Ecto neural progenitor cell (in vitro differentiated cells): ENCODE measurements around the gene KCNC4.

Source experiments
- DNase-seq: peaks from one replicate; pipeline ENCODE4 v3.0.0-alpha.2; 2018; ENCODE audit warnings: low spot score

Gene KCNC4

DNA sequence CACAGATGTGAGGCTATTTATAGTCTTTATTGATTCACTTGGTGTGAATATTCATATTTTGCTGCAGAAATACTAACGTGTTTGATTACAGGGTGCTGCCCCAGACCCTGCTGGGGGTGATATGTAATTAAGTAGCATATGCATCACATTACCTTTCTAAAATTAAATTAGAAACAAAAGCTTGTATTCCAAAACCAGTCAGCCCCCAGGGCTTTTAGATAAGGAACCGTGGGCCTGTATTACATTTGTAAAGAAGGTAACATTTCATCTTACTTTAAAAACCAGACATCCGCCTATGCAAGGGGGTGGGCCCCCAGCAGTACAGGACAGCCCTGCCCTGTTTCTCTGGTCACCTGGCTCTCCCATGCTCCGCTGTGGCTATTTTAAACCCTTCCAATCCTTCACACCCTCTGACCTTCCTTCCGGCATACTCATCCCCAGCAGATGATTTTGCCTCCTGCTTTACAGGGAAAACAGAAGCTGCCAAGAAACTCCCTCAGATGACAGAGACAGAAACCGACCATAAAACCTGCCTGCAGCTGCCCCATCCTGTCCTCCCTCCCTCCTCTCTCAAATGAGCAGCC, 22.0 kb upstream of the KCNC4 start:
- DNase-seq: no peak

DNA sequence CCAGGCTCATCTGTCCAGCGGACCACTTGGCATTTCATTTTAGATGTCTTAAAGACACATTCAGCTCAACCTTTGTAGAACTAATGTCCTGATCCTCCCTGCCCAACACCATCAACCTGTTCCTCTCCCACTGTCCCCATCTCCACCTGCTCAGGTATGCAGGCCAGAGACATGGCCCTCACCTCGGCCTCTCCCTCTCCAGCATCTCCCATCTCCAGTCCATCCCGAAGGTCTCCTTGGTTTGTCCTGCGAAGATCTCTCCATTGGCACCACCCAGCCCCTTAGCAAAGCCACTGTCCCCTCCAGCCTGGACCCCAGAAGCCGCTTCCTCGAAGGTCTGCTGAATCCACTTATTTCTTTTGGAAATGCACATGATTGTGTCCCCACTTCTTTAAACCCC, 20.9 kb upstream of the KCNC4 start:
- no peak for DNase-seq

DNA sequence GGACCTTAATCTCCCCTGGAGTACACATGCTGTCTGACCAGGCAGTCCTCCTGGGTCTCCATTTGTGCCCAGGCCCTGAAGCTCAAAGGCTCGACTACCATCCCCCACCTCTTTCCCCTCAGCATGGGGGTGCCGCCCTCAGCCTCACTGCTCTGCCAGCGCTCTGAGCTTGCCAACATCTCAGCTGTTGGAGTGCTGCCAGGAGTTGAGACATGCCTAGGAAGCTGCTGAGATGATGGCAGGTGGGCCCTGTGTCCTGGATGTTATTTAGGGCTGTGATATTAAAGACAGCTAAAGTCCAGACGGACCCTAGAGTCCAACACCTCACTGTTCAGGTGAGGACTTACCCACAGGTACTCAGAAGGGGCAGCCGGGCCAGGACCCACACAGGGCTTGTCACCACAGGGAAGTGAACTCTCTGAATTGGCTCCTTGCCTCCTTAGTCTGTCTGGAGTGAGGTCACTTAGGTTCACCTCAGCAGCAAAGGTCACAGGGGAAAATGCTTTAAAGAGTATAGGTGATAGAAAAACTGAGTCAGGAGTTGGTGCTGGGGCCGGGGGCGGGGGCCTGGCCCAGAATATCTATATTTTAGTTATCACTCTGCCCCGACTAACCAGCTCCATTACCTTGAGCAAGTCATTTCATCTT, 19.7 kb upstream of the KCNC4 start:
- DNase-seq: no peak

DNA sequence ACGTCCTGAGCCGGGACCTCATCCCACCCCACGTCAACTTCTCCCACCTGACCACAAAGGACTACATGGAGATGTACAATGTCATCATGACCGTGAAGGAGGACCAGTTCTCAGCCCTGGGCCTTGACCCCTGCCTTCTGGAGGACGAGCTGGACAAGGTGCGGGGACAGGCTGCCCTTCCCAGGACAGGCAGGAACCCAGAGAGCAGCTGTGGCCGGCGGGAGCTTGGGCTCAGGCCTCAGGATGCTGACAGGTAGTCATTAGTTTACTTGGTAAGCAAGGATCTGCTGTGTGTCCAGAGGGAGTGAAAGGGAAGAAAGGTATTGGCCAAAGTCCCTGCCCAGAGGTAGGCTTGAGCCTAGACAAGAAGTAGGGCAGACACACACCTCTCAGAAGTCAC, 17.6 kb upstream of the KCNC4 start:
- no peak for DNase-seq

DNA sequence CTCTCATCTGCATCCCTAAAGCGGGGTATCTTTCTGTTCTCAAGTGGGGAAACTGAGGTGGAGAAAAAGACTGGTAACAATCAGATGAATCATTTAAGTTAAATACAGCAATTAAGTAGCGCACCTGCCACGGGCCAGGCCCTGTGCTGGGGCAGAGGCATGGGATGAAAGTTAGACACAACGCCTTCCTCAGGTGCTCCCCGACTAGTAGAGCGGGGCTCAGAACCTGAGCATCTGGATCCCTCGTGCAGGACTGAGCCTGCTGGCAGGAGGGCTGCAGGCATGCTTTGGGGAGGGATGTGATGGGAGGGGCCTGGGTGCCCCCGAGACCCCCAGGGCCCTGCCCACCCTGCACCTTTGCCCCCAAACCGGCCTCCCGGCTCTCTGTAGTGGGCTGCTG, 14.9 kb upstream of the KCNC4 start:
- DNase-seq: no peak

DNA sequence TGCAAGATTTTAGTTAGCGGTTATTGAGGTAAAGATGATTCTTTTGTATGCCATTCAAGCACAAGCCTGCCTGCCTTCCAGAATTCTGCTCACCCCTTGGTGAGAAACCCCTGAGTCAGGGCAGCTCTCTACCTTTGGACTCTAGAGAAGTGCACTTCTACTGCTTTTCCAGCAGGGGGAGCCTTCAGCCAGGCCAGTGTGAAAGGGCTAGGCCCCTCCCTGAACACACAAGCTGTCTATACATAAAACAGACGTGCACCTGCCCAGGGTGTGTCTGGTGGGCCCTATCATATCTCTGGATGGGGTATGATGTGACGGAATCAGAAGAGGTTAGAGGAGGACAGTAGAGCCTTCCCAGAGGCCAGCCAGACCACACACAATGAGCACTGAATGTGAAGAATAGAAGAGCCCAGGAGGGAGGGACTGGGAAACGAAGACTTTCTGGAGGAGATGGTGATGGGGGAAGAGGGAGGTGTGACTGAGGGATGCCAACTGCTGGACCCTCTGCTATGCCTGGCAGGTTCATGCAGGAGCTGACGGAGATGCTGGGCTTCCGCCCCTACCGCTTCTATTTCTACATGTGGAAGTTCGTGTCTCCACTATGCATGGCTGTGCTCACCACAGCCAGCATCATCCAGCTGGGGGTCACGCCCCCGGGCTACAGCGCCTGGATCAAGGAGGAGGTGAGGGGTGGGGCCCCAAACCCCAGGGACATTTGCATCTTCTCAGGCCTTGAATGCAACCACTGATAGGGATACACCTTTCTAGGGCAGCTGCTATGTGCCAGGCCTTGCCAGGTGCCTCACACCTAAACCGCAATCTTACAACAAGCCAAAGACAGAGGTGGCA, 13.0 kb upstream of the KCNC4 start:
- peak; percentile 64 for DNase-seq

DNA sequence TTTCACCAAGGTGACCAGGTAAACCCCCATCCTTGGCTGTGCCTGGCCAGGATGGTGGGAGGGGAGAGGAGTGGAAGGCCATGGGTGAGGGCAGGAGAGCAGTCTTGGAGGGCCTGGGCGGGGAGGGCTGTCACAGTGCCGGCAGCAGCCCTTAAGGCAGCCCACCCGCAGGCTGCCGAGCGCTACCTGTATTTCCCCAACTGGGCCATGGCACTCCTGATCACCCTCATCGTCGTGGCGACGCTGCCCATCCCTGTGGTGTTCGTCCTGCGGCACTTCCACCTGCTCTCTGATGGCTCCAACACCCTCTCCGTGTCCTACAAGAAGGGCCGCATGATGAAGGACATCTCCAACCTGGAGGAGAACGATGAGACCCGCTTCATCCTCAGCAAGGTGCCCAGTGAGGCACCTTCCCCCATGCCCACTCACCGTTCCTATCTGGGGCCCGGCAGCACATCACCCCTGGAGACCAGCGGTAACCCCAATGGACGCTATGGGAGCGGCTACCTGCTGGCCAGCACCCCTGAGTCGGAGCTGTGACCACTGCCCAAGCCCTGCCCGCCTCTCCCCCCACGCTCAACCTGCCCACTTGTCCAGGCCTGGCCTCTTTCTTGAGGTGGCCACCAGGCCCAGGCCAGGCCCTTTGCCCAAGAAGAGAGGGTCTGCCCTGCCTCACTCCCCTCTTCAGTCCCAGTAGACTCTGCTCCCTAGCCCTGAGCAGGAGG, 12.0 kb upstream of the KCNC4 start:
- DNase-seq: no peak

DNA sequence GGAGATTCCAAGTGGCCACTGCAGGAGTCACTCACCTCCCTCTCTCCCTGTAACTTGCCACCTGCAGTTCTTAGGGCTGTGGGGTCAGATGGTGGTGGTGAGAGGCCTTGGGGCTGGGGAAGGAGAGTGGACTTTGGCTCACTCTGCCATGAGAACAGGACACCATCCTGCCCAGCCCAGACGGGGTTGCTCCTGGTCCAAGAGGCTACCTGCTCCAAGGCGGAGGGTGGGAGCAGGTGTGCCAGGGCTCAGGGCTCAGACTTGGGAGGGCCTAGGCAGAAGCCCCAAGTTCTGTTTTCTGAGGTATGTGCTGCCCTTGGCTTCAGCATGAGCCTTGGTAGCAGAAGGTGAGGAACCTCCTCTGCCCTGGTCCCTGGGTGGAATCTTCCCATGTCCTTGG, 11.4 kb upstream of the KCNC4 start:
- DNase-seq: no peak

DNA sequence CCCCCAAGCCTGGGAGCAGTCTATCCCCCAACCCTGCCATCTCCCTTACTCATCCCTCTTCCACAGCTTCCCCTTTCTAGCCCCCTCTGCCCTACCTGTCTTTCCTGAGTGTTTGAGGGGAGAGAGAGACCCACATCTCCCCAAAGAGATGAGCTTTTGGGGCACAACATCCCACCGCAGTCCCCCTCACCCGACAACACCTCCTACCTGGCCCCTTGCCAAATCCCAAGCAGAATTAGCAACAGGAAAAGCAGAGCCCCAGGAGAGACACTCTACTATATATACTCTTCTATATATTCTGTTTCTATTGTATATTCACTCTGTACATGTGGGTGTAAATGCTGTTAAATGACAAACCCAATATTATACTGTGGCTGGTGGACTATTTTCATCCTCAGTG, 9.9 kb upstream of the KCNC4 start:
- no peak for DNase-seq

DNA sequence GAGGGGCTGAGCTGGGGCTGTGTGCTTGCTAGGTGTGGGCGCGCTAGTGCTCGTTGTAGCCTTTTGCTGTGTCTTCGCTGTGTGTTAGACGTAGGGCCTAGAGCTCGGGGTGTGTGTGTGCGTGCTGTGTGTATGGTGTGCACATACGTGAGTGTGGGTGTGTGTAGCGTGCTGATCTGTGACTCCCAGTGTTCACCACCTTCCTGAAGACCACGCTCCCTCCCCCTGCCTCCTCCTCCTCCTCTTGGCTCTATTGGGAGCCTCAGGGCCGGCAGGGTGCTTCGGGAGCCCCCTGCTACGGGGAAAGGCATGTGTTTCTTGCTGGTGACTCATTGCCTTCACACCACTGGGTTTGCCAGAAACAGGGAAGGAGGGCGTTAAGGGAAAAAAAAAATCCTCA, 9.4 kb upstream of the KCNC4 start:
- no peak for DNase-seq

DNA sequence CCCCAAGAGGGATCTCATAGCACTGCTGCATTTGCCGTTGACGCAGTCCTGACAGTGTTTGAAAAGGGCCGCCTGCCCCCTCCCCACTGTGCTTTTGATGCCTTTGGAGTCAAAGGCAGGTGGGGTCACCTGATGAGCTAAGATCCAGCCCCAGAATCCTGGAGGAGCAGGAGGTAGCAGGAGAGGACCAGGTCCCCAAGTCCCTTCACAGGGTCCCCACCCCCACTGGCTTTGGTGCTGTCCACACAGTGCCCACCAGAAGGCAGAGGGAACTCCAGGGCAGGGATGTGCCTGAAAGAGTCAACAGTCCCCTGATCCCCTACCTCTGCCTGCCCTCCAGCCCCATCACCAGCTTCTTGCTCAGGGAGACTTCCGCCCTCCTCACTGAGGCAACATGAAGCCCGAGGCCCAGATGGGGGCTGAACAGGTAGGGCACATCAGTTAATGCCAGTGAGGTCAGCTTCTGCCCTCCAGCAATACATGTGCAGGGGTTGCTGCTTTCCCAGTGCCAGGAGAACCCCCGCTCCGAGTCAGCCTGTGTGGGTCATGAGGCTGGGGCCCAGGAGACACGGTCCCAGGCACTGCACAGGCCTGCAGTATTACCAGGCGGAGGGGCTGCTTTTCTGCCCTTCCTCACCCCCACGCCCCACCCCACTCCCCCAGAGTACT, 8.8 kb upstream of the KCNC4 start:
- DNase-seq: no peak

DNA sequence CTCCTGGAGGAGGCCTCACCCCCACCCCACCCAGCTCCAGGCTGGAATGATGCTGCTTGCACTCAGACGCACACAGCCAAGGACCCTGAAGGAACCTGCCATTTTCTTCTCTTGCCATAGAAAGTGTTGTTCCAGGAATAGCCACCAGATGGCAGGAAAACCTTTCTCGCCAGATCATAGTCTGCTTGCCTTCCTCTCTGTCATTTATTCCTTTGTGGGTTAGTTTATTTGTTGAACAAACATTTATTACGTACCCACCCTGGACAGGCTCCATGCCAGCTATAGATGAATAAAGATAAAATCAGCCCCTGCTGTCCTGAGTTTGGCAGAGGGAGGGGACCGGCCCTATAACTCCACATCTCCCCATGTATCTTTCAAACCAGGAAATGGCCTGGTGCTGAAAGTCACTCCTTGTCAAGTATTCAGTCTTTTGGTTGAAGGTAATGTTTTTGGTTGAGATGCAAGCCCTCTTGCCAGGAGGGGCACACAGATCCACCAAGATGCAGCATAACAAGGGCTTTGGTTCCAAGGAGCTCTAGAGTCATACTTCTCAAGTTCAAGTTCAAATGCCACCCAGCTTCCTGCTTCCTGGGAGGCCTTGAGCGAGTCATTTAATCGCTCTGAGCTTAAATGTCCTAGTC, 7.0 kb upstream of the KCNC4 start:
- peak; percentile 71 for DNase-seq

DNA sequence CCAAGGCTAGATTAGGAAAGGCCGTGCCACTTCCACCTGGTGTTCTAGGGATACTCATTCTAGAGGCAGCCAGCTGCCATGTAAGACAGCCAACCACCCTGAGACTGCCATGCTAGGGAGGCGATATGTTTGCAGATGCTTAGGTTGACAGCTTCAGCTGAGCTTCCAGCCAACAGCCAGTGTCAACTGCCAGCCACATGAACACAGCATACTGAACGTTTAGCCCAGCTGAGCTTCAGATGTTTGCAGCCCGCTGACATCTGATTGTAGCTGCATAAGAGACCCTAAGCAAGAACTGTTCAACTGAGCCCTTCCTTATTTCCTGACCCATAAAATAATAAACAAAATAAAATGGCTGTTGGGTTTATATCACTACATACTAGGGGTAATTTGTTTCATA, 5.0 kb upstream of the KCNC4 start:
- DNase-seq: no peak

DNA sequence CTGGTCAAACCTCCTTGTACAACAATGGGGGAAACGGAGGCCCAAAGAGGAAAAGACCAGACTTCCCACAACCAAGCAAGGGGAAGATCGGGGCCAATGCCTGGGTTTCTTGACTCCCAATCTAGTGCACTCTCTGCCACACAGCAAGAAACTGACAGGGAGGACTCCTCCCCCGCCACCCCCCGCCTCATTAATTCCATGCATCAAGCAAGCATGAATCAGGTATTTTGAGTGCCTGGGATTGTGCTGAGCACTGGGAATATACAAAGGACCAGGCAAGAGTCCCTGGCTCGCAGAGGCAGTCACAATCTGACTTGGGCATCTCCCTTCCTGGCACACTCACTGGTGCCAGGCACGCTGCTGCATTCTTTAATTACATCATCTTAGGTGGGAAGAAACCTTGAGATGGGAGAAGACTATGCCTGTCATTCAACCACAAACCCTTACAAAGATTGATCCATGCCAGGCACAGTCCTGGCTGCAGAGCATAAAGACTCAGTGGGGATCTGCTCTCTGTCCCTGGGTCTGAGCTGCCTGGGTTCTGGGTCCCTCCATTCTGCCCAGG, 4.4 kb upstream of the KCNC4 start:
- no peak for DNase-seq

DNA sequence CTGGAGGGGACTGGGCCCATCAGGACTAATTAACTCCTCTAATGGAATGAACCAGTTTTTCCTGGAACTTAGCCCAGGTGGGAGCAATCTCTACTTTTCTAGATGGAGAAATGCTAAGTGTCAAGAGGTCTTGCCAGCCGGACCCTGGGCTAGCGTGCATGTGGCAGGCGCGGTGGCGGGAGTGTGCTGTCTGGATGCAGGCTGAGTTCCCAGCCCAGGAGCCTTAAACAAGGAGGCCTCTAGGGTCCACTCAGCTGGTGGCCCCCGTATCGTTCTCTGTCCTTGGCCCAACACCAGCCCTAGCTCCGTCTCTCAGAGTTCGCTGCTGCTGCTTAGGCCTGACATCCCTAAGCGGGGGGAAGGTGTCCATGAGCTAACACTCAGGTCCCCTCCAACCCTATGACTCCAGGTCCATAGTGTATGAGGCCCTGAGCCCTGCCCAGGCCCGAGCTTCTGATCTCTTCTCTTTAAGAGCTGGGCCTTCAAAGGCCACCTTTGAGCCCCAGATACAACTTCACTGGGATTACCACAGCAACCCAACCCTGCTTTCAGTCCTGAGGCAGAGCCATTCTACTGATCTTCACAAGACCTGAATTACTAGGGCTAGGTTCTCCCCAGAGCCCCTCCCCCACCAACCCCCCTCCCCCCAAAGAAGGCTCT, 3.7 kb upstream of the KCNC4 start:
- no peak for DNase-seq

DNA sequence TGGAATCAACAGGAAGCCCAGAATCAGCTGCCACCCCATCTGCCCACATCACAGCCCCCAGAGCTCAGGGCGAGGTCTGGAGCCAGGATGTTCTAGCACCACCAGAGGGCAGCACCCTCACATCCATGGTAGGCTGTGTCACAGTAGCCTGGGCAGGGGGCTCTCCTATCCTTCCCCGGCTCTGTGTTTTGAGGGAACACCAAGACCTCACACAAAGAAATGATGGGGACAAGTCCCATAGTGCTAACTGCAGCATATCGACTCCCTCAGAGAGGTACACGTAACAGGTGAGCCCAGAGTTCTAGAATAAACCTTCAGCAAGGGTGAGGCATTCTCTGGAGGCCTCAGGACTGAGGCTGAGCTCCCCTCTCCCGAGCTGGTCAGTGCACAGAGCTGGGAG, 2.3 kb upstream of the KCNC4 start:
- peak; percentile 86 for DNase-seq

DNA sequence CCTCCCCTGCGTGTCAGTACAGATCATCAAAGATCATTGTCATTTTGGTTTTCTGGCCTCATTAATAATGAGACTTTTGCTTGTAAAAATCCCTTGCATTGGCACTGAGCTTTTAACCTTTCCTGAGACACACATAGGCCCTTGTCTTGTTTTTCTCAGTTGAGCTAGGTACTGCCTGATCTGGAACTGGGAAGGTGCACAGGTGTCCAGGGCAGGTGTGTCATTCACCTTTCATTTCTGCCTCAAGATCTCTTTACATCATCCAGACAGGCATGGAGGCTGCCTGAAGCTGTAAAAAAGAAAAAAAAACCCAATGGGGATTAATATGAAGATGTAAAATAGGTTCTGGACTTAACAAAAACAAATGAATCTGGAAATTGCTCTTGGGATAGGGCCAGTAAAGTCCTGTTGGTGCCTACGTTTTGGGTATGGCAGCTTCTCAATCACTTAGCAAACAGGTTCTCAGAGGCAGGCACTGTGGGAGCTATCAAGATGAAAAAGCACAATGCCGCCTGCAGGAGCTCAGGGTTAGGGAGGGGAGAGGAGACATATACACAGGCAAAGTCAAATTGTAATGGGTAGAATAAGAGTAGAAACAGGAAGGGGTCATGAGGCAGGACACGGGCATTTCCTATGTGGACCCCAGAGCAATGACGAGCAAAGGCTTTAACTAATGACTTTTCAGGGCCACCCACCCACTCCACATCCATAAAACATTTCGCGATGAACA, 1.0 kb upstream of the KCNC4 start:
- DNase-seq: no peak

DNA sequence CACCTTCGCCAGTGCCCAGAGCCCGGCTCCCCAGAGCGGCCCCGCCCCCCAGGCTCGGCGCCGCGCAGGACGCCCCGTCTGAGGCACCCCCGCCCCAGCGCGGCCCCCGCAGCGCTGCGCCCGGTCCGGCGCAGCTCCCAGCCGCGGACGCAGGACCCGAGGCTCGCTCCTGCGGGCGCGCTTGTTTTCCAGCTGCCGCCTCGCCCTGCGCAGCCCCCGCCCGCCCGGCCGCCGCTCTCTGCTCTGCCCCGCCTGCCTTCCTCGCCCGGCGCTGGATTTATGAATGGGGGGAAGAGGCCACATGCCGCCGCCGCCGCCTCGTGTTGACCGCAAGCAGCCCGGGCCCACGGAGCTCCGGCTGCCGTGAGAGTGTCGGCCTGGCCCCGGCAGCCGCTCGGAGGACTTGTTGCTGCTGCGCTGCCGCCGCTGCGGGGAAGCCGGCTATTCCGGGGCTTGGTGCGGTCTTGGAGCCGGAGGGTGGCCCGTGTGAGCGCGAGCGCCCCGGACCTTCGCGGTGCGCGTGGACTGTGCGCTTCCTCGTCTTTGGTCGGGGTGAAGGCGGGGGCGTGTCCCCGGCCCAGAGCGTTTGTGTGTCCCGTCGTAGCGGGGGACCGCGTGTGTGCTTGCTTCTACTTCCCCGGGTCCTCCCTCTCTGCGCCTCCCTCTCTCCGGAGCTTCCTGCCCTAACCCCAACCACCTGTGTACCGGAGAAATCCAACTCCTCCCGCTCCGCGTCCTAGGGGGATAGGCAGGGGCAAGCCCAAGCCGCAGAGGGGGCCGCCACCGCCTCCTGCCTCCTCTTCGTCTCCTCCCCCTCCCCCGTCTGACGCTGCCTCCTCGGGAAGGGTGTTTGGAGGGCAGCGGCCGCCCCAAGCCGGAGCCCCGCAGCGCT, 736 bp downstream of the KCNC4 start:
- DNase-seq: peak; percentile 71
